Erythroblast (primary cell): ENCODE data around the gene VPS37B.

Experiments used
- GATA1 ChIP-seq: IDR thresholded peaks from 2 replicates; pipeline ENCODE4 v1.6.1; 2011; ENCODE audit warnings: low read depth, mild to moderate bottlenecking, control low read depth, low read length, moderate library complexity
- POLR2A ChIP-seq: IDR thresholded peaks from 2 replicates; pipeline ENCODE4 v1.6.1; 2011; ENCODE audit warnings: mild to moderate bottlenecking, low read length

GRCh38 chr12:122867691-122868461 lies 28.0 kb downstream of the VPS37B start:
- TF ChIP-seq POLR2A (no peak), GATA1 (no peak)
